ENCODE data around the gene KRTAP10-1.

DNA sequence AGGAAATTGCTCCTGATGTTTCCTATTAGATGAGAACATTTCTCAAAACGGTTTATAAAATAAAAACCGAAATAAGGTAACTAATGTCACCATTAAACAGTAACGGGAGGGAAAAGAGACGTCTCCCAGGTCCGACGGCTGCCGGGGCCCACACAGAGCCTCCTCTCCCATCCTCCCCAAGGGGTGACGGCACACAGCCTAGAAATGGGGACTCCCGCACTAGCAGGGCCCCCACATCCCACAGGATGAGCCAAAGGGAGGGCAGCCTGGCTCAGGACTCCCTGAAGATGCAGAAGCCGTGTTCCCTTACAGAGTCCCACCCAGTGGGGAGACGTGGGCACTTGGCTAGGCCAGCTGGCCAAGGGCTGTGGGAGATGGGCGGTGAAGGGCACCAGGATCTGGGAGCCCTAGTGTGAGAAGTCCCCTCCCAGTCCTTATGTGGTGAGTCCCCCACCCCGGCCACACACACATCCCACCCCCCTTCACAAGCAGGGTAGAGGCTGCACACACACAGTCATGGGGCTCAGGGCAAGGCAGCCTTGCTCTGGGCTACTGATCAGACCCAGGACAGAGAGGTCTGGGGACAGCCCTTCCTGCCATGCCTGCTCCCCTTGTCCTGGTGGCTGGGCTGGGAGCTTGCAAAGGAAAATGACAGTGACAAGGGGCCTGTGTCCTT lies 15.3 kb upstream of the KRTAP10-1 start:
- TF ChIP-seq CTCF (conservative IDR thresholded peaks at IDR 0.05) (no peak), ZFX (IDR thresholded peaks at IDR 0.05) (no peak)
